Stimulated activated CD4-positive, alpha-beta T cell treated with anti-CD3 and anti-CD28 coated beads, TNF-alpha, amount 100 ng/mL, for 4 hours (primary cell): ENCODE results near the gene CCDC102B.

Source experiments
- DNase-seq, 3 experiments: peaks; one replicate each; pipeline ENCODE4 v3.0.0-alpha.2; 2020; ENCODE audit warnings: low read depth in 3 of 3

CCDC102B gene

DNA sequence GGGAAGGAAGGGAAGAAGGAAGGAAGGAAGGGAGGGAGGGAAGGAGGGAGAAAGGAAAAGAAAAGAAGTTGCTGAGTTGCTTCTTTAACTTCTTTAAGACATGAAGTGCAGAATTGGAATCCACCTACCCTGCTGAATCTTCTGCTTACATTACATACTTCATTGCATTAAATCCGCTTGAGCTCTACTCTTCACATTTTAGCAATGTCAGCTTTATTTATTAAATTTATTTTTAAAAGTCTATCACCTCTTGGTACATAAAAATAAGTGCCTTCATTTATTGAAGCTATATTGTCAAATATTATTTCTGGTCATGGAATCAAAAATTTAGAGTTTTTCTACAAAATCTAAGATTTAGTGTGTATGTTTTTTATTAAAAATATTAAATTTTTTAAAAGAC lies 284.6 kb downstream of the CCDC102B start:
- no peak for DNase-seq

DNA sequence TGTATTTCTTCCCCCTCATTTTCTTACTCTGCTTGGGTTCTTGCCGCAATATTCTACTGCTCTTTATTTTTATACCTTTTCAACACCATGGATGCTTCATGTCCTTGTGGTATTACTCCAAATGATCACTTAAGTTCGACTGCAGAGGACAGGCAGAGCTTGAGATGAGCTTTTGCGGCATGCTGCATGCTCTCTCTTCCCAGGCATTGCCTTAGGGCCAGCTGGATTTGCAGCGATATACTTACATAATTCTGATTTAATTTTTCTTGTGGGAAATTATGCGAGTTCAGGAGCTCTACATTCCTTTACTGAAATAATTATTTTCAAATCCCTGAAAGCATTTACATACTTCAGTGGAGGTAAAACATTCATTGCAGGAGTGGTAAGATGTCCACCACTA lies 288.1 kb downstream of the CCDC102B start:
- no peak for DNase-seq

DNA sequence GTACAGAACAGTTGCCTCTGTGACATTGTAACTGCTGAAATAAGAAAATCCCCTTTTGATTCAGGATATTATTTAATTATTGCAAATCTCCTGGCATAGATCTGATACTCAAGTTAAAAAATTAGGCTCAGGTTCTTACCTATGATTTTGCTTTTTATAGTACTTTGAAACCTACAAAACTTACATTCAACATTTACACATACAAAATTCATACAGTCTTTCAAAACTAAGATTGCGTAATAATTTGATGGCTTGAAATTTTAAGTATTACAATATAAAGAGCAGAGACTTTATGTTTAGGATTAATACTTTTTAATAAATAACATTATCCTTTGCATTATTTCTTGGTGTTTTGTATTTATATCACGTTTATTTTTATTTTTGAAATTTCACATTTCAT lies 291.1 kb downstream of the CCDC102B start:
- no peak for DNase-seq

DNA sequence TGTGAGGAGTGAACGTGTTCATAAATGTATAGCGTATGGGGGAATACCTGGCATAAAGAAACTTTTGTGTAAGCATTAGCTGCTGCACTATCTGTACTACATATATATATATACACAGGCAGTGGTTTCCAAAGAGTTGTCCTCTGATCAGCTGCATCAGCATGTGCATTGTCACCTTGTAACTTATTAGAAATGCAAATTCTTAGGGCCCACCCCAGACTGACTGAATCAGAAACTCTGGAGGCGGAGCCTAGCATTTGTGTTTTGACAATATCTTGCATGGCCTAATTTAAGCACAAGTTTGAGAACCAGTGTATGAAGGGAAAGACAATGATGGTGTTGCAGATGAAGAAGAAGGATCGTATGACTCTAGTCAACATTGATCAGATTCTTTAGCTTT lies 299.5 kb downstream of the CCDC102B start:
- no peak for DNase-seq

- DNase-seq = no peak
Measured at GRCh38 chr18:69102959-69103358, 305.1 kb downstream of the CCDC102B start.
